HEK293 (cell line): Measurements from ENCODE around the gene PPY.

ENCODE experiments used
- CTCF ChIA-PET: fragments of 350-600 bp; formaldehyde crosslinking; extraction: SDS; loops from one replicate; lab custom pipeline; 2021; ENCODE audit warnings: antibody characterized with exemption; lab: Yijun Ruan, JAX
- POLR2A ChIA-PET: fragments of 300-600 bp; formaldehyde crosslinking; extraction: SDS; loops from one replicate; lab custom pipeline; 2020; ENCODE audit warnings: antibody characterized with exemption, inconsistent platforms; lab: Yijun Ruan, JAX
- H3K27ac ChIP-seq: fragments of 200-500 bp; sonication (Bioruptor generic); 2 replicates; pipeline ENCODE4 v1.5.1; 2014; ENCODE audit warnings: low read depth, low read length, control low read depth, inconsistent platforms; ENCODE audit errors: extremely low read depth
- H3K36me3 ChIP-seq, 2 experiments: fragments of 200-500 bp in 1 of 2; sonication (Bioruptor generic) in 1 of 2; 1 replicate in 1 of 2; 2 replicates in 1 of 2; pipeline ENCODE4 v1.5.1; 2014 to 2017; ENCODE audit warnings: inconsistent platforms in 2 of 2, low read length in 2 of 2; ENCODE audit not compliant: control insufficient read depth in 2 of 2, insufficient read depth in 1 of 2
- H3K4me1 ChIP-seq: fragments of 200-500 bp; sonication (Bioruptor generic); 2 replicates; pipeline ENCODE4 v1.5.1; 2014; ENCODE audit warnings: mild to moderate bottlenecking, low read length, inconsistent platforms; ENCODE audit not compliant: control insufficient read depth, insufficient read depth
- H3K4me3 ChIP-seq: 2 replicates; pipeline ENCODE4 v1.5.1; 2011; ENCODE audit warnings: low read depth, mild to moderate bottlenecking, control low read depth, low read length, moderate library complexity
- H3K9me3 ChIP-seq: fragments of 200-500 bp; sonication (Bioruptor generic); 2 replicates; pipeline ENCODE4 v1.5.1; 2014; ENCODE audit warnings: low read depth, low read length, inconsistent platforms; ENCODE audit not compliant: control insufficient read depth, insufficient read depth
- BCL6B ChIP-seq: fragments of 450-650 bp; formaldehyde crosslinking; IDR thresholded peaks from 2 replicates; pipeline ENCODE4 v1.5.1; 2017; ENCODE audit warnings: missing biosample characterization, missing genetic modification characterization
- MZF1 ChIP-seq: fragments of 450-650 bp; formaldehyde crosslinking; IDR thresholded peaks from 2 replicates; pipeline ENCODE4 v1.5.1; 2017; ENCODE audit warnings: missing biosample characterization, missing genetic modification characterization, borderline replicate concordance
- RBAK ChIP-seq: fragments of 450-650 bp; formaldehyde crosslinking; IDR thresholded peaks from 2 replicates; pipeline ENCODE4 v1.5.1; 2016; ENCODE audit warnings: missing biosample characterization, missing genetic modification characterization
- SALL2 ChIP-seq: fragments of 450-650 bp; formaldehyde crosslinking; IDR thresholded peaks from 2 replicates; pipeline ENCODE4 v1.5.0; 2017; ENCODE audit warnings: missing biosample characterization, mild to moderate bottlenecking, missing genetic modification characterization, borderline replicate concordance
- SP7 ChIP-seq: fragments of 450-650 bp; formaldehyde crosslinking; IDR thresholded peaks from 2 replicates; pipeline ENCODE4 v1.5.1; 2016; ENCODE audit warnings: missing biosample characterization, missing genetic modification characterization
- WT1 ChIP-seq: fragments of 450-650 bp; formaldehyde crosslinking; IDR thresholded peaks from 2 replicates; pipeline ENCODE4 v1.5.1; 2016; ENCODE audit warnings: missing biosample characterization, missing genetic modification characterization
- YY1 ChIP-seq: fragments of 450-650 bp; formaldehyde crosslinking; IDR thresholded peaks from 2 replicates; pipeline ENCODE4 v1.5.1; 2018; ENCODE audit warnings: missing biosample characterization, missing genetic modification characterization
- ZBTB1 ChIP-seq: fragments of 450-650 bp; formaldehyde crosslinking; IDR thresholded peaks from 2 replicates; pipeline ENCODE4 v1.5.1; 2016; ENCODE audit warnings: missing biosample characterization, missing genetic modification characterization
- ZBTB17 ChIP-seq: fragments of 450-650 bp; formaldehyde crosslinking; IDR thresholded peaks from 2 replicates; pipeline ENCODE4 v1.5.1; 2016; ENCODE audit warnings: missing biosample characterization, missing genetic modification characterization
- ZBTB48 ChIP-seq: fragments of 450-650 bp; formaldehyde crosslinking; IDR thresholded peaks from 2 replicates; pipeline ENCODE4 v1.5.1; 2016; ENCODE audit warnings: missing biosample characterization, missing genetic modification characterization
- ZBTB8A ChIP-seq: fragments of 450-650 bp; formaldehyde crosslinking; IDR thresholded peaks from 2 replicates; pipeline ENCODE4 v1.5.1; 2016; ENCODE audit warnings: missing biosample characterization, missing genetic modification characterization
- ZFP69B ChIP-seq: fragments of 450-650 bp; formaldehyde crosslinking; IDR thresholded peaks from 2 replicates; pipeline ENCODE4 v1.5.1; 2016; ENCODE audit warnings: missing biosample characterization, missing genetic modification characterization
- ZNF114 ChIP-seq: fragments of 450-650 bp; formaldehyde crosslinking; IDR thresholded peaks from 2 replicates; pipeline ENCODE4 v1.5.0; 2017; ENCODE audit warnings: missing biosample characterization, missing genetic modification characterization
- ZNF133 ChIP-seq: fragments of 450-650 bp; formaldehyde crosslinking; IDR thresholded peaks from 2 replicates; pipeline ENCODE4 v1.5.1; 2016; ENCODE audit warnings: missing biosample characterization, missing genetic modification characterization
- ZNF184 ChIP-seq: fragments of 450-650 bp; IDR thresholded peaks from 2 replicates; pipeline ENCODE4 v1.5.1; 2018; ENCODE audit warnings: missing biosample characterization, mild to moderate bottlenecking, missing genetic modification characterization
- ZNF239 ChIP-seq: fragments of 450-650 bp; formaldehyde crosslinking; IDR thresholded peaks from 2 replicates; pipeline ENCODE4 v1.5.1; 2016; ENCODE audit warnings: missing biosample characterization, missing genetic modification characterization
- ZNF311 ChIP-seq: fragments of 450-650 bp; formaldehyde crosslinking; IDR thresholded peaks from 2 replicates; pipeline ENCODE4 v1.5.1; 2017; ENCODE audit warnings: missing biosample characterization, missing genetic modification characterization, borderline replicate concordance
- ZNF488 ChIP-seq: fragments of 450-650 bp; formaldehyde crosslinking; IDR thresholded peaks from 2 replicates; pipeline ENCODE4 v1.5.1; 2016; ENCODE audit warnings: missing biosample characterization, missing genetic modification characterization
- ZNF521 ChIP-seq: fragments of 450-650 bp; formaldehyde crosslinking; IDR thresholded peaks from 2 replicates; pipeline ENCODE4 v1.5.1; 2017; ENCODE audit warnings: missing biosample characterization, mild to moderate bottlenecking, missing genetic modification characterization
- ZNF558 ChIP-seq: fragments of 450-650 bp; formaldehyde crosslinking; IDR thresholded peaks from 2 replicates; pipeline ENCODE4 v1.5.1; 2016; ENCODE audit warnings: missing biosample characterization, missing genetic modification characterization
- ZNF571 ChIP-seq: fragments of 450-650 bp; formaldehyde crosslinking; IDR thresholded peaks from 2 replicates; pipeline ENCODE4 v1.5.0; 2017; ENCODE audit warnings: missing biosample characterization, missing genetic modification characterization
- ZNF677 ChIP-seq: fragments of 450-650 bp; IDR thresholded peaks from 2 replicates; pipeline ENCODE4 v1.5.0; 2018; ENCODE audit warnings: missing biosample characterization, mild to moderate bottlenecking, missing genetic modification characterization, moderate library complexity
- ZNF768 ChIP-seq: fragments of 450-650 bp; formaldehyde crosslinking; IDR thresholded peaks from 2 replicates; pipeline ENCODE4 v1.5.1; 2018; ENCODE audit warnings: missing biosample characterization, mild to moderate bottlenecking, missing genetic modification characterization
- ZNF776 ChIP-seq: fragments of 450-650 bp; formaldehyde crosslinking; IDR thresholded peaks from 2 replicates; pipeline ENCODE4 v1.5.0; 2017; ENCODE audit warnings: missing biosample characterization, missing genetic modification characterization, borderline replicate concordance
- ZSCAN18 ChIP-seq: fragments of 450-650 bp; formaldehyde crosslinking; IDR thresholded peaks from 2 replicates; pipeline ENCODE4 v1.5.1; 2016; ENCODE audit warnings: missing biosample characterization, missing genetic modification characterization
- TF ChIP-seq, protein P1 (sequence below): fragments of 450-650 bp; formaldehyde crosslinking; IDR thresholded peaks from 2 replicates; pipeline ENCODE4 v1.5.1; 2016; ENCODE audit warnings: missing biosample characterization, missing genetic modification characterization
- TF ChIP-seq, protein P2 (sequence below): fragments of 450-650 bp; formaldehyde crosslinking; IDR thresholded peaks from 2 replicates; pipeline ENCODE4 v1.5.1; 2017; ENCODE audit warnings: missing biosample characterization, missing genetic modification characterization
- TF ChIP-seq, protein P3 (sequence below): fragments of 450-650 bp; formaldehyde crosslinking; IDR thresholded peaks from 2 replicates; pipeline ENCODE4 v1.5.1; 2016; ENCODE audit warnings: missing biosample characterization, missing genetic modification characterization

PPY gene

DNA sequence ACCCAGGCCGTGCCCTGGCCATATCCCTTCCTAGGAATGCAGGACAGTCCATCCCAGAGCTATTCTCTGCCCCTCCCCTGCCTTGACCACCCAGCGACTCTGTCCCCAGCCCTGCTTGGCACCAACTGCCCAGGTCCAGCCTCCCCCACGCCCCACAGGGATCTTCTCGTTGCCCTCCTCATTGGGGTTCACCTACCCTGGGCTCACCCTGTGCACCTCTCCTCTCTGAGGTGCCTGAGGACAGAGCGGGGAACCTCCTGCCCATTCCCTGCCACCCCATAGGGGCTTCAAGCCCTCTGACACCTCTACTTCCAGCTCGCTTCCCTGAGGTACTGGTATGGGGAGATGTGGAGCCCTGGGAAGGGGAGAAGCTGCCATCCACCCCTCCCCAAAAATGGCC, 28.7 kb downstream of the PPY start:
- TF ChIP-seq ZNF184 (tag by site-specific recombination) (no peak), ZNF677 (tag by site-specific recombination) (no peak), MZF1 (tag by site-specific recombination) (no peak), ZNF768 (tag by site-specific recombination) (no peak), ZNF488 (tag by site-specific recombination) (no peak), ZNF133 (tag by site-specific recombination) (no peak), RBAK (tag by site-specific recombination) (no peak), SP7 (no peak), ZBTB1 (tag by site-specific recombination) (no peak)
- ChIA-PET POLR2A (no interaction called here), CTCF (interaction anchor here (0.5 to 3.7 kb wide), 6 partner anchors 11 to 130 kb away, joined by 3 to 21 read pairs (median 4); partner anchors contain the start of gene PPY)
- Histone ChIP-seq H3K4me3 (no peak overlapping the region), H3K9me3 (no peaks in the 10 kb centered on the region), H3K36me3 (no peaks in the 10 kb centered on the region), H3K4me1 (peaks cover 3% of the 10 kb centered on the region; the same call in 1 of the 2 replicates), H3K27ac (no peak overlapping the region)

- Histone ChIP-seq H3K9me3 (no peaks in the 10 kb centered on the region), H3K4me1 (peaks cover 8% of the 10 kb centered on the region; the same call in 1 of the 2 replicates), H3K36me3 (no peaks in the 10 kb centered on the region), H3K4me3 (no peak overlapping the region), H3K27ac (no peak overlapping the region)
- ChIA-PET POLR2A (no interaction called here), CTCF (interaction anchor here (0.5 to 4.9 kb wide), 3 partner anchors 31 to 131 kb away, joined by 4 to 53 read pairs (median 21); partner anchors contain the start of gene PPY)
- TF ChIP-seq ZNF571 (tag by site-specific recombination), result peak; percentile 69; the same call in 1 of the 2 replicates
- TF ChIP-seq WT1 (tag by site-specific recombination), result no peak
- TF ChIP-seq ZNF239 (tag by site-specific recombination), result no peak
- TF ChIP-seq ZBTB8A, result no peak
- TF ChIP-seq ZNF558 (tag by site-specific recombination), result no peak
- 0 out of 2 replicates have a peak, but pooled peaks have one; percentile 52 for TF ChIP-seq ZNF776 (tag by site-specific recombination)
- TF ChIP-seq ZFP69B (tag by site-specific recombination), result no peak
- peak; percentile 46 for TF ChIP-seq ZNF521 (tag by site-specific recombination)
- 0 out of 2 replicates have a peak, but pooled peaks have one; percentile 25 for TF ChIP-seq ZBTB48 (tag by site-specific recombination)
- no peak for TF ChIP-seq ZSCAN18 (tag by site-specific recombination)
- TF ChIP-seq YY1 (tag by site-specific recombination), result no peak
- 0 out of 2 replicates have a peak, but pooled peaks have one; percentile 9 for TF ChIP-seq BCL6B (tag by site-specific recombination)
- TF ChIP-seq, protein P1, sequence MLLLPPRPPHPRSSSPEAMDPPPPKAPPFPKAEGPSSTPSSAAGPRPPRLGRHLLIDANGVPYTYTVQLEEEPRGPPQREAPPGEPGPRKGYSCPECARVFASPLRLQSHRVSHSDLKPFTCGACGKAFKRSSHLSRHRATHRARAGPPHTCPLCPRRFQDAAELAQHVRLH, result no peak
- no peak for TF ChIP-seq ZNF311
- TF ChIP-seq ZNF114, result no peak
- TF ChIP-seq SALL2, result 0 out of 2 replicates have a peak, but pooled peaks have one; percentile 9
- TF ChIP-seq, protein P2, sequence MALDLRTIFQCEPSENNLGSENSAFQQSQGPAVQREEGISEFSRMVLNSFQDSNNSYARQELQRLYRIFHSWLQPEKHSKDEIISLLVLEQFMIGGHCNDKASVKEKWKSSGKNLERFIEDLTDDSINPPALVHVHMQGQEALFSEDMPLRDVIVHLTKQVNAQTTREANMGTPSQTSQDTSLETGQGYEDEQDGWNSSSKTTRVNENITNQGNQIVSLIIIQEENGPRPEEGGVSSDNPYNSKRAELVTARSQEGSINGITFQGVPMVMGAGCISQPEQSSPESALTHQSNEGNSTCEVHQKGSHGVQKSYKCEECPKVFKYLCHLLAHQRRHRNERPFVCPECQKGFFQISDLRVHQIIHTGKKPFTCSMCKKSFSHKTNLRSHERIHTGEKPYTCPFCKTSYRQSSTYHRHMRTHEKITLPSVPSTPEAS (tag by site-specific recombination), result peak; percentile 97
- TF ChIP-seq ZBTB17 (tag by site-specific recombination), result no peak
- TF ChIP-seq, protein P3, sequence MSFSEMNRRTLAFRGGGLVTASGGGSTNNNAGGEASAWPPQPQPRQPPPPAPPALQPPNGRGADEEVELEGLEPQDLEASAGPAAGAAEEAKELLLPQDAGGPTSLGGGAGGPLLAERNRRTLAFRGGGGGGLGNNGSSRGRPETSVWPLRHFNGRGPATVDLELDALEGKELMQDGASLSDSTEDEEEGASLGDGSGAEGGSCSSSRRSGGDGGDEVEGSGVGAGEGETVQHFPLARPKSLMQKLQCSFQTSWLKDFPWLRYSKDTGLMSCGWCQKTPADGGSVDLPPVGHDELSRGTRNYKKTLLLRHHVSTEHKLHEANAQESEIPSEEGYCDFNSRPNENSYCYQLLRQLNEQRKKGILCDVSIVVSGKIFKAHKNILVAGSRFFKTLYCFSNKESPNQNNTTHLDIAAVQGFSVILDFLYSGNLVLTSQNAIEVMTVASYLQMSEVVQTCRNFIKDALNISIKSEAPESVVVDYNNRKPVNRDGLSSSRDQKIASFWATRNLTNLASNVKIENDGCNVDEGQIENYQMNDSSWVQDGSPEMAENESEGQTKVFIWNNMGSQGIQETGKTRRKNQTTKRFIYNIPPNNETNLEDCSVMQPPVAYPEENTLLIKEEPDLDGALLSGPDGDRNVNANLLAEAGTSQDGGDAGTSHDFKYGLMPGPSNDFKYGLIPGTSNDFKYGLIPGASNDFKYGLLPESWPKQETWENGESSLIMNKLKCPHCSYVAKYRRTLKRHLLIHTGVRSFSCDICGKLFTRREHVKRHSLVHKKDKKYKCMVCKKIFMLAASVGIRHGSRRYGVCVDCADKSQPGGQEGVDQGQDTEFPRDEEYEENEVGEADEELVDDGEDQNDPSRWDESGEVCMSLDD (tag by site-specific recombination), result 0 out of 2 replicates have a peak, but pooled peaks have one; percentile 23
Measured at GRCh38 chr17:43912635-43913304, 29.5 kb downstream of the PPY start.
